ENCODE data around the gene GNRH2. TPM values are rescaled to one million over a fixed set of nuclear protein-coding genes. Genes with fewer than 3 reads are reported as not detected.

Gene GNRH2
- total RNA-seq, 1 experiment from 2014 or later, result 1.1 TPM

DNA sequence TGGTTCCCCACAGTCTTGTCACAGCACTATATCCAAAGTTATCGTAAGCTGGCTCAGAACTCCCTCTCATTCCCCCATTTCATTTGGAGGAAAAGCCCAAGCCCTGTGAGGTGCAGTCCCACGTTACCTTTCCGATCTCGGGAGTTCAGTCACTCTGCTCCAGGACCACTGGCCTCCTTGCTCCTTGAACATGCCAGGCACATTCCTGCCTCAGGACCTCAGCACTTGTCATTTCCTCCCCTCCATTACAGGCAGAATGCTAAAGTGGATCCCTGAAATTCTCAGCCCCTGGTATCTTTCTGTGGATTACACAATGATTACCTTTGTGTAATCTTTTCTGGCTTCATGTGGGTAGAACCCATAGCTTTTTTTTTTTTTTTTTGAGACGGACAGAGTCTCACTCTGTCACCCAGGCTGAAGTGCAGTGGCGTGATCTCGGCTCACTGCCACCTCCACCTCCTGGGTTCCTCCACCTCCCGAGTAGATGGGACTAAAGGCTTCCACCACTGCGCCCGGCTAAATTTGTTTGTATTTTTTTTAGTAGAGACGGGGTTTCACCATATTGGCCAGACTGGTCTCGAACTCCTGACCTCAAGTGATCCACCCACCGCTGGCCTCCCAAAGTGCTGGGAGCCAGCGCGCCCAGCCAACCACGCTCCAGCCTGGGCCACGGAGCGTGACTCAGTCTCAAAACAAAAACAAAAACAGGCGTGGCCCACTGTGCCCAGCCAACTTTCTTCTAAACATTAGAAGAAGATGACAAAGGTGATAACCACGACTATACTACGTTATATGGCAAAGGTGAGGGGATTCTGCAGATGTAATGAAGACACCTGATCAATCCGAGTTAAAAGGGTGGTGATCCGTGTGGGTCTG, 24.0 kb downstream of the GNRH2 start:
- Histone ChIP-seq H4K20me1 (ENCODE audit: control insufficient read depth, insufficient read depth, insufficient read length) (no peaks in the 10 kb centered on the region), H3K4ac (ENCODE audit: low read depth, low read length) (no peak overlapping the region), H2BK15ac (ENCODE audit: low read depth, low read length) (no peak overlapping the region), H3K27me3 (ENCODE audit: insufficient read depth, low read length) (peaks cover 2% of the 10 kb centered on the region; the same call in 1 of the 2 replicates), H3K56ac (ENCODE audit: insufficient read length, low read depth, low read length) (no peak overlapping the region), H2BK5ac (ENCODE audit: insufficient read length, low read length) (no peak overlapping the region), H2BK12ac (ENCODE audit: insufficient read length, low read depth, low read length) (no peak overlapping the region), H4K5ac (ENCODE audit: insufficient read length, low read depth, low read length) (no peak overlapping the region), H3K23ac (ENCODE audit: insufficient read length, low read depth, low read length) (no peak overlapping the region), H3K9ac (ENCODE audit: extremely low read depth, insufficient read length, low read length) (no peak overlapping the region), H2BK120ac (ENCODE audit: low read depth, low read length, poor library complexity, severe bottlenecking) (no peak overlapping the region), H3K9me3 (ENCODE audit: control insufficient read depth, low read depth, low read length) (no peaks in the 10 kb centered on the region), H2AK5ac (ENCODE audit: insufficient read length, low read length) (no peak overlapping the region), H3K79me2 (ENCODE audit: insufficient read depth, low read length) (no peaks in the 10 kb centered on the region), H3K27ac (ENCODE audit: insufficient read length, low read depth, low read length) (no peak overlapping the region), H3K79me1 (ENCODE audit: insufficient read depth, low read depth, low read length, poor library complexity, severe bottlenecking) (no peaks in the 10 kb centered on the region), H3T11ph (ENCODE audit: low read length) (no peak overlapping the region), H3K14ac (ENCODE audit: insufficient read depth, low read length) (no peak overlapping the region), H3K4me2 (ENCODE audit: insufficient read depth, insufficient read length, low read length) (no peak overlapping the region), H3K23me2 (ENCODE audit: insufficient read length, low read depth, low read length, poor library complexity, severe bottlenecking) (no peaks in the 10 kb centered on the region), H4K91ac (ENCODE audit: insufficient read length, low read depth, low read length) (no peak overlapping the region), H4K8ac (replicated peaks; ENCODE audit: insufficient read length, low read depth, low read length) (no peak overlapping the region), H3K18ac (ENCODE audit: insufficient read length, low read depth, low read length) (no peak overlapping the region), H3K4me1 (ENCODE audit: insufficient read depth, low read length) (no peaks in the 10 kb centered on the region), H2BK20ac (ENCODE audit: low read depth, low read length, poor library complexity, severe bottlenecking) (no peak overlapping the region), H2AFZ (ENCODE audit: low read length) (no peak overlapping the region)
- H3K4me1 Mint-ChIP-seq, result peaks cover 2% of the 10 kb centered on the region in 2 experiments
- TF ChIP-seq, protein P1, sequence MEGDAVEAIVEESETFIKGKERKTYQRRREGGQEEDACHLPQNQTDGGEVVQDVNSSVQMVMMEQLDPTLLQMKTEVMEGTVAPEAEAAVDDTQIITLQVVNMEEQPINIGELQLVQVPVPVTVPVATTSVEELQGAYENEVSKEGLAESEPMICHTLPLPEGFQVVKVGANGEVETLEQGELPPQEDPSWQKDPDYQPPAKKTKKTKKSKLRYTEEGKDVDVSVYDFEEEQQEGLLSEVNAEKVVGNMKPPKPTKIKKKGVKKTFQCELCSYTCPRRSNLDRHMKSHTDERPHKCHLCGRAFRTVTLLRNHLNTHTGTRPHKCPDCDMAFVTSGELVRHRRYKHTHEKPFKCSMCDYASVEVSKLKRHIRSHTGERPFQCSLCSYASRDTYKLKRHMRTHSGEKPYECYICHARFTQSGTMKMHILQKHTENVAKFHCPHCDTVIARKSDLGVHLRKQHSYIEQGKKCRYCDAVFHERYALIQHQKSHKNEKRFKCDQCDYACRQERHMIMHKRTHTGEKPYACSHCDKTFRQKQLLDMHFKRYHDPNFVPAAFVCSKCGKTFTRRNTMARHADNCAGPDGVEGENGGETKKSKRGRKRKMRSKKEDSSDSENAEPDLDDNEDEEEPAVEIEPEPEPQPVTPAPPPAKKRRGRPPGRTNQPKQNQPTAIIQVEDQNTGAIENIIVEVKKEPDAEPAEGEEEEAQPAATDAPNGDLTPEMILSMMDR (conservative IDR thresholded peaks at IDR 0.05), result no peak
- H3K4me3 Mint-ChIP-seq, result no peak overlapping the region
- no peaks in the 10 kb centered on the region for H3K36me3 Mint-ChIP-seq (ENCODE audit: insufficient read depth in 1 of 3, low read depth in 3 of 3)
- WGBS (ENCODE audit: extremely low coverage, insufficient read length, low lambda C conversion rate), result no CpG with 5 or more reads among the region's 23 CpGs
- H3K9me3 Mint-ChIP-seq, result no peaks in the 10 kb centered on the region; a peak in 1 of 5 replicates
- no peak overlapping the region; a peak in 1 of 7 replicates for H3K27ac Mint-ChIP-seq
- no peak for DNase-seq
- H3K27me3 Mint-ChIP-seq (ENCODE audit: low read depth), result peaks cover 23% of the 10 kb centered on the region

Data from H9 (cell line).